Measurements from ENCODE around the gene ELF1.
A peak's percentile ranks its signal among the peaks of the same experiment; 100 is the strongest.
"Not testable (repeated sequence)": the region's sequence is repeated elsewhere in the genome, so short reads cannot be mapped to it uniquely, and the experiment has no call there.

ELF1 gene

DNA sequence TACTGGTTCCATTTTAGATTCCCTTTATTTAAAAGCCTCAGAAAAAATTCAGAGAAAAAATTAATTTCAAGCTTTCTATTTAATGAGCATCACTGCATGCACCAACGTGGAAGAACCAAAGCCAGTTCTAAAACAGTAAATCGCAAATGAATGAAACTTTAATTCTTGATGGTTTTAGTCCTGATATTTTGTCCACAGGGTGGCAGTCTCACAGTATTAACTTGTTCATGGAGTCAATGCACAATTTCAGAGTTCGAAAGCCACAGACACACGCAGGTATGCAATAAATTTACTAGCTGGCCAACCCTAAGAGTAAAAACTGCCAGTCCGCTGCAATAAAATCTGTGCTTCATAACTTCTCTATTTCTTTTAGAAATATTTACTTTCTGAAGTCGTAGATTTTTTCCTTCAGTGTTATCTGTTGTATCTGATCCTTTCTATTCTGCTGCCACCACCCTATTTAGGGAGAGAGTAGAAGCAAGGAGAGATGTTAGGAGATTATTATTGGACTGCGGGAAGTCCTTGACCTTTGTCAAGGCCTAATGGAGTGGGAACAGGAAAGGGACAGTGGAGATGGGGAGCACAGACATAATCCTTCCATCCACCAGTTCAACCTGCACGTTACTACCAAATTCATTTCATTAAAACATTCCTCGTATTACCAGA is 35.2 kb upstream of the ELF1 start:
- Mint-ChIP-seq H3K27me3 (no peaks in the 10 kb centered on the region), H3K9me3 (ENCODE audit: low read depth) (no peaks in the 10 kb centered on the region), H3K4me1 (ENCODE audit: low read depth) (peaks cover 66% of the 10 kb centered on the region), H3K4me3 (peak overlapping the region; percentile 17), H3K36me3 (peaks cover 10% of the 10 kb centered on the region), H3K27ac (no peak overlapping the region)

DNA sequence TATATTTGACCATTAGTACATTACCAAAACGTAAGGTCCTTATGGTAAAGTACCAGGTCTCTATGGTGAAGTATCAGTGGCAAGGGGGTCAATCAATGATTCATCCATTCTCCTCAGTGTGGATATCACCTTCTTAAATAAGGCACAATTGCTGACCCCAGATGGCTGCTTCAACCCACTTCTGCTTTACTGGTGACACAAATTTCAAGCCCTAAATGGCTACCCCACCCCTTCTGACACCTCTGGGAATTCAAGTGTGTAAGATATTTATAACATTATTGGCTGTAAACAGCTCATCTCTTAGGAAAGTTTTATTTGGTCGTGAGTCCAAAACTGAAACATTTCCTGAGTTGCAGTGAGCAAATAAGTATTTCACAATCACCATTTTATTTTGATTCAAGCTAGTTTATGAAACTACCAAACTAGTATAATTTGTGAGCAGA is 34.3 kb upstream of the ELF1 start:
- H3K9me3 Mint-ChIP-seq (ENCODE audit: low read depth), result no peaks in the 10 kb centered on the region
- H3K4me1 Mint-ChIP-seq (ENCODE audit: low read depth), result peaks cover 61% of the 10 kb centered on the region
- H3K27me3 Mint-ChIP-seq, result no peaks in the 10 kb centered on the region
- no peak overlapping the region for H3K4me3 Mint-ChIP-seq
- peaks cover 11% of the 10 kb centered on the region for H3K36me3 Mint-ChIP-seq
- no peak overlapping the region for H3K27ac Mint-ChIP-seq

- peaks cover 8% of the 10 kb centered on the region for H3K36me3 Mint-ChIP-seq
- H3K4me3 Mint-ChIP-seq, result no peak overlapping the region
- H3K9me3 Mint-ChIP-seq (ENCODE audit: low read depth), result no peaks in the 10 kb centered on the region
- H3K4me1 Mint-ChIP-seq (ENCODE audit: low read depth), result peaks cover 52% of the 10 kb centered on the region
- H3K27ac Mint-ChIP-seq, result no peak overlapping the region
- no peaks in the 10 kb centered on the region for H3K27me3 Mint-ChIP-seq
Measured at GRCh38 chr13:41052441-41052840, 33.3 kb upstream of the ELF1 start.

GRCh38 chr13:41049480-41050440 is 30.6 kb upstream of the ELF1 start:
- Mint-ChIP-seq H3K27ac (peak overlapping the region; percentile 25), H3K4me1 (ENCODE audit: low read depth) (peaks cover 33% of the 10 kb centered on the region), H3K9me3 (ENCODE audit: low read depth) (no peaks in the 10 kb centered on the region), H3K27me3 (no peaks in the 10 kb centered on the region), H3K4me3 (no peak overlapping the region), H3K36me3 (peaks cover 10% of the 10 kb centered on the region)

DNA sequence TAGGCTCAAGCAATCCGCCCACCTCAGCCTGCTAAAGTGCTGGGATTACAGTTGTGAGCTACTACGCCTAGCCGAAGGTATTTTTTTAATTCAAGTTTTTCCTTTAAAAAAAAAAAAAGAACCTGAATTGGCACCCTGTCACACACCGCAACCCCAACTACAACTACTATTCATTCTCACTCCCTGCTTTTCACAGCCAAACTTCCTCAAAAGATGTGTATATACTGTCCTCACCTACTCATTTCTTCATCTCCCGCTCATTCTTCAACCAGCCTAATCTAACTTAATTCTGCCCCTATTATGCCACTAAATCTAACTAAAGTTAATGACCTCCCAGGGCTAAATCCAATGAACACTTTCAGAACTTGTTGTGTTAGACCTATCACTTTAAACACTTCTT is 29.5 kb upstream of the ELF1 start:
- Mint-ChIP-seq H3K27ac (no peak overlapping the region), H3K4me3 (no peak overlapping the region), H3K4me1 (ENCODE audit: low read depth) (peaks cover 22% of the 10 kb centered on the region), H3K9me3 (ENCODE audit: low read depth) (no peaks in the 10 kb centered on the region), H3K27me3 (no peaks in the 10 kb centered on the region), H3K36me3 (peaks cover 10% of the 10 kb centered on the region)

DNA sequence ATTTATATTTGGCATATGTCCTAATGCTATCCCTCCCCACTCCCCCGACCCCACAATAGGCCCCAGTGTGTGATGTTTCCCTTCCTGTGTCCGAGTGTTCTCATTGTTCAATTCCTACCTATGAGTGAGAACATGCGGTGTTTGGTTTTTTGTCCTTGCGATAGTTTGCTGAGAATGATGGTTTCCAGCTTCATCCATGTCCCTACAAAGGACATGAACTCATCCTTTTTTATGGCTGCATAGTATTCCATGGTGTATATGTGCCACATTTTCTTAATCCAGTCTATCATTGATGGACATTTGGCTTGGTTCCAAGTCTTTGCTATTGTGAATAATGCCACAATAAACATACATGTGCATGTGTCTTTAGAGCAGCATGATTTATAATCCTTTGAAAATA is 23.3 kb upstream of the ELF1 start:
- not testable (repeated sequence) for H3K36me3 Mint-ChIP-seq; H3K9me3 Mint-ChIP-seq (ENCODE audit: low read depth); H3K27me3 Mint-ChIP-seq; H3K4me3 Mint-ChIP-seq; H3K27ac Mint-ChIP-seq
- peaks cover 19% of the 10 kb centered on the region for H3K4me1 Mint-ChIP-seq (ENCODE audit: low read depth)

DNA sequence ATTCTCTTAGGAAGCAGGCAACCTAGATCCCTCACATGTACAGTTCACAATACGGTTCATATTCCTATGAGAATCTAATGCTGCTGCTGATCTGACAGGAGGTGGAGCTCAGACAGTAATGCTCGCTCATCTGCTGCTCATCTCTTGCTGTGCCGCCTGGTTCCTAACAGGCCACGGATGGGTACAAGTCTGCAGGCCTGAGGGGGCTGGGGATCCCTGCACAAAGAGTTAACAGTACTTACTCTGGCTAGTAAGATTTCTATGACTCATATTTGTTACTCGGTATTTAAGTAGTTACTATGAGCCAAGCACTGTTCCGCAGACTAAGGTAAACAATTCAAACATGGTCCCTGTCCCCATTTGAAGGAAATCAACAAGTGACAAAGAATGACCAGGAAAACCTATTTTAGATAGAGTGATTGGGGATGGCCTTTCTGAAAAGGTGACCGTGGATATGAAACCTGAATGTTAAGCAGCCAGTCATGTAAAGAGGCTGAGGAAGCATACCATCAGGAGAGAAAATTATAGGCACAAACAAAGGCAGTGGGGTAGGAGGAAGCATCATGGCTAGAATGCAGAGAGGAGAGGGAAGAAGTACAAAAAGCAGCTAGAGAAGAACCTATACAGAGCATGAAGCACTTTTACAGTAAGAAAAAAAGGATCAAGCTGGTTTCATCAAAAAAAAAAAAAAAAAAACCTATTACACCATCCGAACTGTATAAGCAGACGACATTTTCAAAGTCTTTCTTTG is 21.6 kb upstream of the ELF1 start:
- Mint-ChIP-seq H3K36me3 (peaks cover 3% of the 10 kb centered on the region), H3K9me3 (ENCODE audit: low read depth) (no peaks in the 10 kb centered on the region), H3K27ac (peak overlapping the region; percentile 18), H3K4me3 (no peak overlapping the region), H3K27me3 (no peaks in the 10 kb centered on the region), H3K4me1 (ENCODE audit: low read depth) (peaks cover 20% of the 10 kb centered on the region)

DNA sequence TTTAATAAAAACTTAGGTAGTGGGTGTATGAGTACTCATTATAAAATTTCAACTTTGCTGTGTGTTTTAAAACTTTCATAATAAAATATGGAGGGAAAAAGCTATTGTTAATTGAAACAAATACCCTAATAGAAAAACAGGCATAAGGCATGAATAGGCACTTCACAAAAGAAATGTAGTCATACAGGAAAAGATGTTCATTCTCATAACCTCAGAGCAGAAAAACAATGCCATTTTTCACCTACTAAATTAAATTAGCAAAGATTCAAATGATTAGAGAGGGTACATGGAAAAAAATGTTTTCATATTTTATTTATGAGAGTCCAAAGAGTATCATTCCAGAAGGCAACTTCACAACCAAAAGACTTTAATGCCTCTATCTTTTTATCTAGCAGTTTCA is 20.6 kb upstream of the ELF1 start:
- H3K4me1 Mint-ChIP-seq (ENCODE audit: low read depth), result peaks cover 27% of the 10 kb centered on the region
- H3K27me3 Mint-ChIP-seq, result no peaks in the 10 kb centered on the region
- no peak overlapping the region for H3K27ac Mint-ChIP-seq
- H3K36me3 Mint-ChIP-seq, result peaks cover 2% of the 10 kb centered on the region
- no peak overlapping the region for H3K4me3 Mint-ChIP-seq
- H3K9me3 Mint-ChIP-seq (ENCODE audit: low read depth), result no peaks in the 10 kb centered on the region

- H3K27me3 Mint-ChIP-seq; H3K27ac Mint-ChIP-seq; H3K9me3 Mint-ChIP-seq (ENCODE audit: low read depth); H3K36me3 Mint-ChIP-seq; H3K4me3 Mint-ChIP-seq: not testable (repeated sequence)
- peaks cover 32% of the 10 kb centered on the region for H3K4me1 Mint-ChIP-seq (ENCODE audit: low read depth)
Measured at GRCh38 chr13:41036557-41036956, 17.4 kb upstream of the ELF1 start.

DNA sequence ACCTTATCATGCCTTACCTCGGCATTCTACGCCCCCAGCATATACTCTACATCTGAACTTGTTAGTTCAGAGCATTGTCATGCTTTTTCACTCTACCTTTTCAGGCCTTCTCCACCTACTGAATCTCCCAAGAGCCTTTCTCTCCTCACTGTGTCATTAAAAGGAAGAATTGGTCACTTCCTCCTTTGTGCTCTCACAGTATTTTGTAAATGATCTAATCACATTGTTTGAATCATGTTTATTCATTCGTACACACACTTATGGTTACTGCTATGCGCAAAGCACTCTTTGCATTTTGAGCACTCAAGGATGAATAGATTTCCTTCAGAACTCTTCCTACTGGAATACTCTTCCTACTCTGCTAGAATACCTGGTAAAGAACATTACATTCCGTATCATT is 15.8 kb upstream of the ELF1 start:
- Mint-ChIP-seq H3K36me3 (peaks cover 6% of the 10 kb centered on the region), H3K4me1 (ENCODE audit: low read depth) (peaks cover 26% of the 10 kb centered on the region), H3K27ac (no peak overlapping the region), H3K4me3 (no peak overlapping the region), H3K27me3 (no peaks in the 10 kb centered on the region), H3K9me3 (ENCODE audit: low read depth) (no peaks in the 10 kb centered on the region)

DNA sequence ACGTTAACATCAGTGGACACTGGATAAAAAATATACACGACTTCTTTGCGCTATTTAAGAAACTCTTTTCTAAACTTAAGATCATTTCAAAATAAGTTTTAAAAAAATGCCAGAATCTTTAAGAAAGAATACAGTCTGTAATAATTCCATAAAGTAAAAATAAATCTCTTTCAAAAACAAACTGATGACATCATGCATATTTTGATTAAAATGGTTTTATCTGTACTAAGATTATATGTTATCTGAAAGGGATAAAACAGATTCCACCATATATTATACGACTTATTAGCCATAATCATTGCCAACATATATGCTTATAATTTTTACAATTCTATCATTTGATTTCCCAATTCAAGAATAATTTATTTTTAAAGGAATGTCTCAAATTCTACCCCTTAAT is 15.3 kb upstream of the ELF1 start:
- no peaks in the 10 kb centered on the region for H3K9me3 Mint-ChIP-seq (ENCODE audit: low read depth)
- no peak overlapping the region for H3K27ac Mint-ChIP-seq
- H3K27me3 Mint-ChIP-seq, result no peaks in the 10 kb centered on the region
- peaks cover 24% of the 10 kb centered on the region for H3K4me1 Mint-ChIP-seq (ENCODE audit: low read depth)
- no peak overlapping the region for H3K4me3 Mint-ChIP-seq
- peaks cover 6% of the 10 kb centered on the region for H3K36me3 Mint-ChIP-seq

GRCh38 chr13:41032691-41033376 is 13.7 kb upstream of the ELF1 start:
- Mint-ChIP-seq H3K9me3 (ENCODE audit: low read depth) (no peaks in the 10 kb centered on the region), H3K27ac (no peak overlapping the region), H3K4me1 (ENCODE audit: low read depth) (peaks cover 23% of the 10 kb centered on the region), H3K36me3 (peaks cover 6% of the 10 kb centered on the region), H3K27me3 (no peaks in the 10 kb centered on the region), H3K4me3 (no peak overlapping the region)

DNA sequence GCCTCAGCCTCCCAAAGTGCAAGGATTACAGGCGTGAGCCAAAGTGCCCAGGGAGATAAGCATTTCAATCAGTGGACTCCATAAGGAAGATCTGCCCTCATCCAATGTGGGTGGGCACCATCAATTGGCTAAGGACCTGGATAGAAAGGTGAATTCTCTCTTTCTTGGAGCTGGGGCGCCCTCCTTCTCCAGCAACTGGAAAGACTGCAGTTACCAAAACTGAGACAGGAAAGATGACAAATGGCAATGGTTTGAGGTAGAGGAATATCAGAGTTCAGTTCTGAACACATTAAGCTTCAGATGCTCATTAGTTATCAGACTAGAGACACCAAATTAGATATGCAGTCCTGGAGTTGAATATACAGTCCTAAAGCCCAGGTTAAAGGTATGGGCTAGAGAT is 10.5 kb upstream of the ELF1 start:
- no peak overlapping the region for H3K4me3 Mint-ChIP-seq

DNA sequence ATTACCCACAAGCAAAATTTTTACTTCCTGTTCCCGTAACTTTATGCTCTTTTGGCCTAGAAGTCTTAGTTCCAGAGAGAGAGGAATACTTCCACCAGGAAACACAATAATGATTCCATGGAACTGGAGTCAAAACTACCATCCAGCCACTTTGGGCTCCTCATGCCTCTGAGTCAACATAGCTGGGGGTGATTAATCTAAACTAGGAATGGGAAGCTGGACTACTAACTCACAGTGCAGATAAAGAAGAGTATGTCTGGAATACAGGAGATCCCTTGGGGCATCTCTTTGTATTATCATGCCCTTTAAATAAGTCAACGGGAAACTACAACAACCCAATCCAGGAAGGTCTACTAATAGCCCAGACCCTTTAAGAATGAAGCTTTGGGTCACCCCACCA is 8.9 kb upstream of the ELF1 start:
- Mint-ChIP-seq H3K9me3 (ENCODE audit: low read depth) (no peaks in the 10 kb centered on the region), H3K36me3 (peaks cover 7% of the 10 kb centered on the region), H3K27ac (no peak overlapping the region), H3K4me1 (ENCODE audit: low read depth) (peaks cover 29% of the 10 kb centered on the region), H3K4me3 (no peak overlapping the region), H3K27me3 (no peaks in the 10 kb centered on the region)

More for the DNA sequence above, 10.5 kb upstream of the ELF1 start:
- Mint-ChIP-seq H3K27ac (no peak overlapping the region), H3K27me3 (no peaks in the 10 kb centered on the region), H3K4me1 (ENCODE audit: low read depth) (peaks cover 28% of the 10 kb centered on the region), H3K9me3 (ENCODE audit: low read depth) (no peaks in the 10 kb centered on the region), H3K36me3 (peaks cover 7% of the 10 kb centered on the region)
